Tibial artery (tissue), 4 donors: ENCODE measurements around the gene SLC25A26.

Experiments
- DNase-seq, 2 donors: peaks; one replicate each; pipeline ENCODE4 v3.0.0-alpha.2; 2019
- H3K27ac ChIP-seq, 2 donors: fragments of 200-600 bp; sonication (generic) in 1 of 2; 1 replicate in 1 of 2; 2 replicates in 1 of 2; pipeline ENCODE4 v1.5.1; 2018 to 2019; ENCODE audit warnings: mild to moderate bottlenecking in 1 of 2
- H3K27me3 ChIP-seq, 2 donors: fragments of 200-600 bp; sonication (generic) in 1 of 2; one replicate each; pipeline versions ENCODE4 v1.5.1 to v1.6.0; 2016 to 2019
- H3K36me3 ChIP-seq, 3 donors: fragments of 200-600 bp; sonication (generic) in 2 of 3; one replicate each; pipeline ENCODE4 v1.5.1; 2016 to 2019; ENCODE audit warnings: mild to moderate bottlenecking in 2 of 3
- H3K4me1 ChIP-seq, 4 donors: fragments of 200-600 bp; sonication (generic) in 2 of 4; 1 replicate in 3 of 4; 2 replicates in 1 of 4; pipeline ENCODE4 v1.5.1; 2016 to 2019
- H3K4me3 ChIP-seq, 2 donors: fragments of 200-600 bp; sonication (generic) in 1 of 2; 1 replicate in 1 of 2; 2 replicates in 1 of 2; pipeline ENCODE4 v1.5.1; 2018 to 2019; ENCODE audit warnings: mild to moderate bottlenecking in 2 of 2
- H3K9me3 ChIP-seq, 3 donors: fragments of 200-600 bp; sonication (generic) in 1 of 3; one replicate each; pipeline ENCODE4 v1.5.1; 2016 to 2019
- CTCF ChIP-seq, 2 experiments: fragments of 200-600 bp in 1 of 2; fragments of 450-650 bp in 1 of 2; IDR thresholded peaks; one replicate each; pipeline ENCODE4 v1.5.1; 2017 to 2019; ENCODE audit warnings: antibody characterized with exemption in 2 of 2, mild to moderate bottlenecking in 1 of 2, moderate library complexity in 1 of 2
- intact Hi-C: fragments of 100-400 bp; cut with DNase I; formaldehyde crosslinking; loops from one replicate; pipeline ENCODE4 v1.15.0; 2023; ENCODE audit warnings: low total_unique reads

SLC25A26 gene

DNA sequence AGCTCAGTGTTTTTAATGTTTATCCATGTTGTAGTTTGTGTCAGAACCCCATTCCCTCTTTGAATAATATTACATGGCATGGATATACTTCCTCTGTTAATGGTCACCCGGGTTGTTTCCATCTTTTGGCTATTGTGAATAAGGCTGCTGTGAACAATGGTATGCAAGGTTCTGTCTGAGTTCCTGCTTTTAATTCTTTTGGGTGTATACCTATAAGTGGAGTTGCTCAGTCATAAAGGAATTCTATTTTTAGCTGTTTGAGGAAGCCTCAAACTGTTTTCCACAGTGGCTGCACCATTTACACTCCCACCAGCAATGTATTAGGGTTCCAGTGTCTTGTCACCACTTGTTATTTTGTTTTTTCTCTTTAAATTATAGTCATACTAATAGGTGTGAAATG lies 99.6 kb downstream of the SLC25A26 start:
- no peak for TF ChIP-seq CTCF (IDR thresholded peaks at IDR 0.05)
- H3K36me3 ChIP-seq, result no peaks in the 10 kb centered on the region
- H3K9me3 ChIP-seq, result peaks cover 0 to 7% (median 0%) of the 10 kb centered on the region in 3 donors
- intact Hi-C loops, result no loop called here
- no peak for DNase-seq
- no peaks in the 10 kb centered on the region for H3K27me3 ChIP-seq
- H3K27ac ChIP-seq, result no peak overlapping the region
- H3K4me1 ChIP-seq, result no peaks in the 10 kb centered on the region
- no peak overlapping the region for H3K4me3 ChIP-seq

- Histone ChIP-seq H3K36me3 (no peaks in the 10 kb centered on the region), H3K4me1 (no peaks in the 10 kb centered on the region), H3K4me3 (no peak overlapping the region), H3K9me3 (no peaks in the 10 kb centered on the region), H3K27ac (no peak overlapping the region), H3K27me3 (no peaks in the 10 kb centered on the region)
- no peak for DNase-seq
- no peak for TF ChIP-seq CTCF (IDR thresholded peaks at IDR 0.05)
- intact Hi-C loops, result no loop called here
Measured at GRCh38 chr3:66322436-66322835, 101.6 kb downstream of the SLC25A26 start.

GRCh38 chr3:66326340-66326739 lies 105.5 kb downstream of the SLC25A26 start:
- no peaks in the 10 kb centered on the region for H3K9me3 ChIP-seq
- H3K27me3 ChIP-seq, result no peaks in the 10 kb centered on the region
- H3K4me3 ChIP-seq, result no peak overlapping the region
- no peak for DNase-seq
- TF ChIP-seq CTCF (IDR thresholded peaks at IDR 0.05), result no peak
- no peak overlapping the region for H3K27ac ChIP-seq
- intact Hi-C loops, result no loop called here
- H3K36me3 ChIP-seq, result no peaks in the 10 kb centered on the region
- no peaks in the 10 kb centered on the region for H3K4me1 ChIP-seq

GRCh38 chr3:66335671-66336070 lies 114.9 kb downstream of the SLC25A26 start:
- Histone ChIP-seq H3K4me1 (peaks cover 0 to 9% (median 0%) of the 10 kb centered on the region in 4 donors), H3K36me3 (no peaks in the 10 kb centered on the region), H3K9me3 (no peaks in the 10 kb centered on the region), H3K27ac (no peak overlapping the region), H3K27me3 (no peaks in the 10 kb centered on the region), H3K4me3 (no peak overlapping the region)
- intact Hi-C loops, result no loop called here
- no peak for TF ChIP-seq CTCF (IDR thresholded peaks at IDR 0.05)
- DNase-seq, result no peak

DNA sequence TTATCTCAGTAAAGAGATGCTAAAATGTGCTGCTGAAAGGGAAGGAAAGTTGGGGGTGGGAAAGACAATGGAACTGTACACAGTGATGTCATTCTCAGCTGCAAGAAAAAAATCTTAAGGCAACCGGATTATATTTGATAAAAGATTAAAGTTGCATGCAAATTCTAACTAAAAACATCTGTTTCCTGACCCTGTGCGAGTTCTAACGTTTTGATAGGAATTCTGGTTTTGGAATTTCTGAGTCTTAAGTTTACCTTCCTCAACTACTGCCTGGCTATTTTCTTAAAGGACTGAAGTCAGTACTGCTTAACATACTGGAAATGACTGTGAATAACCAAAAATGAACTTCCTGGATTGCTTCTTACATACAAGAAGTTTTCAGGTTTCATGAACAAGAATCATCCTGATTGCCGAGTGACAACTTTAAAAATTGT lies 115.5 kb downstream of the SLC25A26 start:
- no peak for TF ChIP-seq CTCF (IDR thresholded peaks at IDR 0.05)
- no peaks in the 10 kb centered on the region for H3K36me3 ChIP-seq
- no peak overlapping the region for H3K27ac ChIP-seq
- intact Hi-C loops, result no loop called here
- no peak overlapping the region for H3K4me3 ChIP-seq
- no peak for DNase-seq
- H3K4me1 ChIP-seq, result peaks cover 0 to 9% (median 0%) of the 10 kb centered on the region in 4 donors
- no peaks in the 10 kb centered on the region for H3K9me3 ChIP-seq
- H3K27me3 ChIP-seq, result no peaks in the 10 kb centered on the region

DNA sequence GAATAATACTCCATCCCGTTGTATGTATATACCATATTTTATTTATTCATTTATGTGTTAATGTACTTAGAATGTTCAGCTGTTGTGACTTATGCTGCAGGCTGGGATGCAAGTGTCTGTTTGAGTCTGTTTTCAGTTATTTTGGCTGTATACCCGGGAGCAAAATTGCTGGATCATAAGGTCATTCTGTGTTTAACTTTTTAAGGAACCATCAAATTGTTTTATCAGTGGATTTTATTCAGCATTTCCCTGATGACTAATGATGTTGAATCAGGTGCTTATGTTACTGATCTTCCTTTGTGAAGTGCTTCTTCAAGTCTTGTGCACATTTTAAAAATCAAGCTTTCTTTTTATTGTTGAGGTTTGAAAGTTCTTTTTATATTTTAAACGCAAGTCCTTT lies 118.1 kb downstream of the SLC25A26 start:
- H3K36me3 ChIP-seq, result no peaks in the 10 kb centered on the region
- intact Hi-C loops, result no loop called here
- DNase-seq, result no peak
- H3K27ac ChIP-seq, result no peak overlapping the region
- H3K9me3 ChIP-seq, result no peaks in the 10 kb centered on the region
- H3K27me3 ChIP-seq, result no peaks in the 10 kb centered on the region
- no peak overlapping the region for H3K4me3 ChIP-seq
- no peak for TF ChIP-seq CTCF (IDR thresholded peaks at IDR 0.05)
- H3K4me1 ChIP-seq, result peaks cover 0 to 9% (median 0%) of the 10 kb centered on the region in 4 donors
